Common myeloid progenitor, CD34-positive (primary cell): ENCODE data around the gene HEY2.
A peak's percentile ranks its signal among the peaks of the same experiment; 100 is the strongest.

Source experiments
- CTCF ChIA-PET: fragments of 350-600 bp; sonication (Branson Sonifier 250); formaldehyde crosslinking; loops from one replicate; lab custom pipeline; 2021; ENCODE audit warnings: antibody characterized with exemption; lab: Charles Lee
- POLR2A ChIA-PET: fragments of 350-600 bp; sonication (Branson Sonifier 250); formaldehyde crosslinking; loops from one replicate; lab custom pipeline; 2021; ENCODE audit warnings: antibody characterized with exemption; lab: Charles Lee
- DNase-seq, 3 donors: peaks; one replicate each; pipeline versions ENCODE4 v3.0.0 to v3.0.0-alpha.2; 2013
- H3K27ac ChIP-seq, 2 experiments: 1 replicate in 1 of 2; 2 replicates in 1 of 2; pipeline ENCODE4 v1.7.0; 2013; ENCODE audit warnings: inconsistent platforms in 2 of 2, low read length in 2 of 2, mild to moderate bottlenecking in 2 of 2, low read depth in 1 of 2, moderate library complexity in 1 of 2; ENCODE audit not compliant: severe bottlenecking in 2 of 2, insufficient read depth in 1 of 2, poor library complexity in 1 of 2
- H3K27me3 ChIP-seq, 5 experiments: replicated peaks in 2 of 5; 1 replicate in 3 of 5; 2 replicates in 2 of 5; pipeline versions ENCODE4 v1.6.1 to v1.7.0; 2013; ENCODE audit warnings: low read length in 4 of 5, mild to moderate bottlenecking in 2 of 5, moderate library complexity in 2 of 5, inconsistent platforms in 1 of 5; ENCODE audit not compliant: insufficient read depth in 5 of 5, control insufficient read depth in 4 of 5
- H3K36me3 ChIP-seq, 4 experiments: 1 replicate in 2 of 4; 2 replicates in 2 of 4; pipeline versions ENCODE4 v1.6.1 to v1.7.0; 2013; ENCODE audit warnings: low read length in 3 of 4, control low read depth in 1 of 4, mild to moderate bottlenecking in 1 of 4; ENCODE audit not compliant: control insufficient read depth in 4 of 4, insufficient read depth in 4 of 4
- H3K4me1 ChIP-seq, 4 experiments: 1 replicate in 3 of 4; 2 replicates in 1 of 4; pipeline versions ENCODE4 v1.6.1 to v1.7.1; 2013; ENCODE audit warnings: low read length in 3 of 4, mild to moderate bottlenecking in 3 of 4, control low read depth in 1 of 4, inconsistent platforms in 1 of 4, moderate library complexity in 1 of 4; ENCODE audit not compliant: control insufficient read depth in 4 of 4, insufficient read depth in 4 of 4; ENCODE audit errors: control extremely low read depth in 1 of 4
- H3K4me3 ChIP-seq, 7 experiments: 1 replicate in 4 of 7; 2 replicates in 3 of 7; pipeline versions ENCODE4 v1.5.1 to v1.7.0; 2013; ENCODE audit warnings: mild to moderate bottlenecking in 7 of 7, low read length in 6 of 7, moderate library complexity in 6 of 7, inconsistent platforms in 2 of 7, low read depth in 2 of 7, control low read depth in 1 of 7; ENCODE audit not compliant: insufficient read depth in 4 of 7, control insufficient read depth in 1 of 7; ENCODE audit errors: extremely low read depth in 1 of 7
- H3K9me3 ChIP-seq, 5 experiments: 1 replicate in 4 of 5; 2 replicates in 1 of 5; pipeline versions ENCODE4 v1.6.1 to v1.7.1; 2013; ENCODE audit warnings: low read length in 4 of 5, mild to moderate bottlenecking in 2 of 5, inconsistent platforms in 1 of 5, low read depth in 1 of 5, moderate library complexity in 1 of 5; ENCODE audit not compliant: control insufficient read depth in 4 of 5, insufficient read depth in 2 of 5; ENCODE audit errors: control extremely low read depth in 1 of 5
- WGBS: methylation state at CpG from one replicate; pipeline ENCODE4 v1.1.5; 2013; ENCODE audit not compliant: insufficient coverage; 5-methylcytosine and 5-hydroxymethylcytosine counted together

HEY2 gene

DNA sequence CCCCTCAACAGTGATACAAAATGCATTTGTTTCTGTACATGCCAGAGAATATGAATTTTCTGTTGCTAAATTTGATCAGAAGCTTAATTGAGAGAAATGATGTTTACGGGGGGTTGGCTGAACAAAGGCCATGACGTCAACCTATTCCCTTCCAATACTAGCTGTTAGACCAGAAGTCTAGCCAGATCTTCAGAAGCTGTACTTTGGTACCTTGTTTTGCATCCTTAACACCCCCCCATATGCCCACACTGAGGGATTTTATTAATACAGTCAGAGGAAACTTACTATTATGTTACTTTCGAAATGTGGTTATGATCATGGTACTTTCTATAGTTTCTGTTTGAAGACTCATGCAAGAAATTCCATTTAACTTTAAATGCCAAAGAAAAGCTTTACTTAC lies 44.4 kb downstream of the HEY2 start:
- Histone ChIP-seq H3K27me3 (no peaks in the 10 kb centered on the region), H3K9me3 (no peaks in the 10 kb centered on the region), H3K4me3 (peak overlapping the region in 4 of 7 experiments; percentile 39 to 94 (median 67)), H3K36me3 (peaks cover 0 to 14% (median 6%) of the 10 kb centered on the region in 4 experiments), H3K4me1 (peaks cover 35 to 71% (median 56%) of the 10 kb centered on the region in 4 experiments), H3K27ac (peak overlapping the region; percentile 30 to 59)
- whole genome bisulfite sequencing, result 50% methylated on average over 1 of the region's 3 CpGs
- CTCF ChIA-PET, result interaction anchor here (0.7 to 10.9 kb wide), 8 partner anchors 16 to 181 kb away, joined by 3 to 131 read pairs (median 6); no protein-coding TSS in a partner anchor
- peak in 2 of 3 donors; percentile 62 to 67 for DNase-seq
- POLR2A ChIA-PET, result interaction anchor here (0.6 kb wide), 1 partner anchor 36 kb away, joined by 3 read pairs; no protein-coding TSS in a partner anchor

DNA sequence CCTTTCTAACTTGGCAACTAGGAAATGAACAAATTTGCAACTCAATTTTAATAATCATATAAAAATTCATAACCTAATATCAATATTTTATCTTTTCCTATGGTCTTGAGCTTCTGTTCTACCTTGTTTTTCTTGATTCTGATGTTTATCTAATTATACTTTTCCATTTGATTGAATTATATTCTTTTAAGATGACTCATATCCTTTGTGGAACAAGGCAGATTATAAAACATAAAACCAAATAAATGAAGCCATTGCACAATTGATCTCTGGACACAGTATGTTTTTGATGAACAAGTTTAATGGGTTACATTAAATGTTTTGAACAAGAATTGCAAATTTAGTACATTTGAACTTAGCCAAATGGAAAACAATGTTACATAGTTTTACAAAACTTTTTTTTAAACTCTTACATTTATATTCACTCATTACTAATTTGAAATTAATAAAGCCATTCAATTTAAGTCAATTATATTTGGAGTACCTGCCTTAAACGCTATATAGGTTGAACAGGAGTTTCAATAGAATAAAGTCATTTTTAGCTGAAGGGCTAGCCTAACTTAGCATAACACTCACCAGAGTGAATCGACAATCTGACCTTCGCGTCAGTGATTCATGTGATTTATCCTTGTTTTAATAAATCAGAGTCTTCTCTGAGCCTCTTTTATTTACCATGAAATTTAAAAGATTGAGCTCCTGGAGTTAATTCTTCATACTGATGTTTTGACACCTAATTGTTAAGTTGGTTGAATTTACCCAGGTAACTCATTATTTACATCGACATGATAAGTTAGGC lies 45.1 kb downstream of the HEY2 start:
- DNase-seq, result peak in 1 of 3 donors; percentile 52
- Histone ChIP-seq H3K36me3 (peaks cover 0 to 15% (median 7%) of the 10 kb centered on the region in 4 experiments), H3K27ac (peak overlapping the region; percentile 30 to 59), H3K9me3 (no peaks in the 10 kb centered on the region), H3K4me1 (peaks cover 36 to 68% (median 53%) of the 10 kb centered on the region in 4 experiments), H3K27me3 (no peaks in the 10 kb centered on the region), H3K4me3 (peak overlapping the region in 3 of 7 experiments; percentile 39 to 94 (median 40))
- no CpG with 5 or more reads among the region's 5 CpGs for WGBS
- ChIA-PET POLR2A (no interaction called here), CTCF (interaction anchor here (0.7 to 10.9 kb wide), 13 partner anchors 11 to 180 kb away, joined by 3 to 131 read pairs (median 5); partner anchors contain the start of gene HINT3)

DNA sequence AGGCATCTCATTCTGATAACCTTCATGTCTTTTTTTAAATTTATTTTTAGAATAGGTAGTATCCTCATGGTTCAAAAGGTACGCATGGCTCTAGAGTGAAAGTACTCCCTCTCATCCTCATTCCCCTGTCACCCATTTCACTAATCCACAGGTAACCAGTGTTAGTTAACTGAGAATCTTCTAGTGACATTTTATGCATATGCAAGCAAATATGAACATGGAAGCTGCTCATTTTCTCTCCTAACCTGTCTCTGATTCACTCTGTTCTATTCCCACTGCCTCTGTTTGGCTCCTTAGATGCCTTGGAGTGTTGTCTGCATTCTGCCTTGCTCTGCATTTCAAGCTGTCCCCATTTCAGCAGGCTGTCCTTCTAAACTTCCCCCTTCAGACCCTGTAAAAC lies 45.9 kb downstream of the HEY2 start:
- Histone ChIP-seq H3K36me3 (peaks cover 0 to 17% (median 7%) of the 10 kb centered on the region in 4 experiments), H3K9me3 (no peaks in the 10 kb centered on the region), H3K4me3 (peak overlapping the region in 2 of 7 experiments; percentile 0 to 8), H3K27ac (no peak overlapping the region), H3K4me1 (peaks cover 35 to 61% (median 46%) of the 10 kb centered on the region in 4 experiments), H3K27me3 (no peaks in the 10 kb centered on the region)
- ChIA-PET POLR2A (no interaction called here), CTCF (interaction anchor here (0.8 to 10.9 kb wide), 10 partner anchors 10 to 170 kb away, joined by 3 to 131 read pairs (median 6); partner anchors contain the start of gene HINT3)
- DNase-seq, result no peak
- WGBS, result no CpG with 5 or more reads among the region's 1 CpG

DNA sequence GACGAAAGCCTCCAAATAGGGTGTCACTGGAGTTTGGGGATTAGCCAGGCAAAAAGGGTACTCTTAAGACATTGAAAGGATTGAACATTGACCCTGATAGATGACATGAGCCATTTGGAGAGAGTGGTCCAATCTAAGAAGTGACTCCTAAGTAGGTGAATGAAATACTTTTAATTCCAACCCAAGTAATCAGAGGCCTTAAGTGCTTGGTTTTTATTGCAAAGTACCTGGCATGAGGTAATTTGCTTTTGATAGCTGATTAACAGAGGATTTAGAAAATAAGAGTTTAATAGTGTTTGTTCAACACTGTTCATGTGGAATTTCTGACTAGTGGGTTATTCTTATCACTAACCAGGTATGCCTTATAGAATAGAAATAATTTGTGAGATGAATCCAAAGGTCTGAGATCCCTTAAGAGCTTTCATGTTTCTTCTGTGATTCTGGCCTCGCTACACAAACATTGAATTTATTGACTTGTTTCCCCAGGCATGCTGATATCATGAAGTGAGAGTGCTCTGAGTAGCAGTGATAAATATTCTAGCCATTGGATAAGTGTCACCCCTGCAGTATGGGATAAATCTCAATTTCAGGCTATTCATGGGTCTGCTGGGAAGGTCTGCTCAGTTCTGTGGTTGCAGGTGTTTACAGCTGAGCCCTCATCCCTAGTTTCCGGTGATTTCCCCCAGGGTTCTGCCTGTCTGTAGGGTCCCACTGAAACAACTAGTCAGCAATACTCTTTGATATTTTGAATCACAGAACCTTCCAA lies 47.9 kb downstream of the HEY2 start:
- ChIA-PET POLR2A (interaction anchor here (1.4 kb wide), 1 partner anchor 11 kb away, joined by 3 read pairs; no protein-coding TSS in a partner anchor), CTCF (interaction anchor here (0.6 to 10.9 kb wide), 8 partner anchors 8 to 159 kb away, joined by 3 to 131 read pairs (median 8); partner anchors contain the start of gene HINT3)
- no peaks in the 10 kb centered on the region for H3K9me3 ChIP-seq
- peaks cover 28 to 65% (median 45%) of the 10 kb centered on the region in 4 experiments for H3K4me1 ChIP-seq
- 100% methylated on average over 1 of the region's 3 CpGs for WGBS
- peak overlapping the region in 1 of 7 experiments; percentile 25 for H3K4me3 ChIP-seq
- peaks cover 0 to 17% (median 9%) of the 10 kb centered on the region in 4 experiments for H3K36me3 ChIP-seq
- peak overlapping the region in 1 of 2 experiments; percentile 27 for H3K27ac ChIP-seq
- no peaks in the 10 kb centered on the region for H3K27me3 ChIP-seq
- DNase-seq, result no peak

DNA sequence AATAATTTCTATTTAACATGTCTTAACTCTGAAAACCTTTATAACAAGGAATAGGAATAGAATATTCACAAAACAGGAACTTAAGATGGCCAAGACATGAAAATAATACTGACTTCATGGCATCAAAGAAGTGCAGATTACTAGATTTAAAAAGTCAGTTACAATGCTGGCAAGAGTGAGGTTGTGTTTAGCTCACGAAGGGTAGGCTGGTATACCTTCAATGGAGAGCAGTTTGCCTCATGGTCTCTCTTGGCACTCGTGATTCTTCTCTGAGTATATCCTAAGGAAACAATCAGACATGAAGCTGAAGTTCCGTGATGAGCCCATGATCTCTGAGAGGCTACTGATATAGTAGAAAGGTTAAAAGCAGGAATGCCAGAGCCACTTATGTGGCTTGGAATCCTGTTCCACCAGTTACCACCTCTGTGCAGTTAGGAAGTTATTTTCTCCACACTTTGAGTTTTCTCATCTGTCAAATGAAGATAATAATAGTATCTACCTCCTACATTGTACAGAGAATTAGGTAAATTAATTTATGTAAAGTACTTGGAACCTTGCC lies 48.5 kb downstream of the HEY2 start:
- Histone ChIP-seq H3K4me3 (no peak overlapping the region), H3K4me1 (peaks cover 32 to 65% (median 48%) of the 10 kb centered on the region in 4 experiments), H3K36me3 (peaks cover 0 to 17% (median 9%) of the 10 kb centered on the region in 4 experiments), H3K27ac (no peak overlapping the region), H3K27me3 (no peaks in the 10 kb centered on the region), H3K9me3 (no peaks in the 10 kb centered on the region)
- no peak for DNase-seq
- WGBS, result 76% methylated on average over 3 of the region's 3 CpGs
- ChIA-PET CTCF (interaction anchor here (0.6 to 5.5 kb wide), 7 partner anchors 8 to 159 kb away, joined by 3 to 20 read pairs (median 6); partner anchors contain the start of genes HINT3 and NCOA7), POLR2A (interaction anchor here (1.4 kb wide), 1 partner anchor 10 kb away, joined by 3 read pairs; no protein-coding TSS in a partner anchor)
